ENCODE data around the gene UVRAG.

- TF ChIP-seq SUZ12 (IDR thresholded peaks at IDR 0.05; ENCODE audit: extremely low read depth, insufficient read depth, insufficient read length) (no peak), ZNF274 (IDR thresholded peaks at IDR 0.05; ENCODE audit: low read depth, low read length) (no peak)
These were observed 139.0 kb downstream of the UVRAG start for GRCh38 chr11:75954039-75954438.
